Measurements from ENCODE around the gene CACNA1S.

CACNA1S gene

GRCh38 chr1:201128476-201128875 is 16.2 kb upstream of the CACNA1S start:
- H3K27ac ChIP-seq (ENCODE audit: insufficient read depth, low read length, poor library complexity, severe bottlenecking), result no peak overlapping the region
- no peaks in the 10 kb centered on the region for H3K36me3 ChIP-seq (ENCODE audit: control insufficient read depth, insufficient read depth, low read length)
- H3K4me3 ChIP-seq (ENCODE audit: insufficient read depth, low read depth, low read length, poor library complexity, severe bottlenecking), result no peak overlapping the region

DNA sequence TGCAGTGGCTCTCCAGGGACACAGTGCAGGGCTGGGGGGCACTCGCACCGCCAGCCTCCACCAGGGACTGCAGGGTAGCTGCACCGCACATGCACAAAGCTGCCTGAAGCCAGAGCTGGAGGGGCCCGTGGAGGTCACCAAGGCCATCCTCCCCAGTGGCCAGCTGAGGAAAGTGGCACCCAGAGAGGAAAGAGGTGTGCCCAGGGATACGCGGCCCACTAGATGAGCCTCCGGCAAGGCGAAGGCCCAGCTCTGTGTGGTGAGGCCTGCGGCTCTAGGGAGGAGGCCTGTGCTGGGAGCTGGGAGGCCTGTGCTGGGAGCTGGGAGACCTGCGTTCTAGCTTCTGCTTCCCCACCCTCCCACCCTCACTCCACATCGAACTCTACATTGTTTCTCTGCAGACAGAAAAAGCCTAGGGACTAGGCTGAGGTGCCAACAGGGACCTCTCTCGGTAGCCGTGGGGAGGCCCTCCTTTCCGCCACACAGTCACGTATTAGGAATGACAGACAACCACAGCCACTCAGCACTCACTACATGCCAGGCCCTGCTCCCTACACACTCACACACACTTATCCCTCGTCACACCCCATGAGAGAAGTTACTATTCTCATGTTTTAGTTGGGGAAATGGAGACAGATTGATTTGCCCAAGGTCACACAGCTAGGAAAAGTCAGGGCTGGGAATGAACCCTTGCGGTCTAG is 15.7 kb upstream of the CACNA1S start:
- H3K4me1 ChIP-seq (ENCODE audit: control insufficient read depth, insufficient read depth, low read length, poor library complexity, severe bottlenecking), result no peaks in the 10 kb centered on the region
- no peak for DNase-seq
- no peaks in the 10 kb centered on the region for H3K27me3 ChIP-seq (replicated peaks; ENCODE audit: control insufficient read depth, insufficient read depth, low read length, poor library complexity, severe bottlenecking)
- H3K4me3 ChIP-seq (ENCODE audit: insufficient read depth, low read depth, low read length, poor library complexity, severe bottlenecking), result no peak overlapping the region
- H3K36me3 ChIP-seq (ENCODE audit: control insufficient read depth, insufficient read depth, low read length), result no peaks in the 10 kb centered on the region
- H3K9me3 ChIP-seq (ENCODE audit: control insufficient read depth, low read length), result no peaks in the 10 kb centered on the region
- no peak overlapping the region for H3K27ac ChIP-seq (ENCODE audit: insufficient read depth, low read length, poor library complexity, severe bottlenecking)

More at GRCh38 chr1:201128476-201128875, 16.2 kb upstream of the CACNA1S start:
- H3K9me3 ChIP-seq (ENCODE audit: control insufficient read depth, low read length), result no peaks in the 10 kb centered on the region
- no peak for DNase-seq
- no peaks in the 10 kb centered on the region for H3K27me3 ChIP-seq (replicated peaks; ENCODE audit: control insufficient read depth, insufficient read depth, low read length, poor library complexity, severe bottlenecking)
- H3K4me1 ChIP-seq (ENCODE audit: control insufficient read depth, insufficient read depth, low read length, poor library complexity, severe bottlenecking), result no peaks in the 10 kb centered on the region

GRCh38 chr1:201126832-201127754 is 14.9 kb upstream of the CACNA1S start, which contains the start of gene ASCL5:
TSS of gene ASCL5 (minus strand) at chr1:201127184. CDS start at chr1:201115372, 11,812 bp downstream.
- no peaks in the 10 kb centered on the region for H3K36me3 ChIP-seq (ENCODE audit: control insufficient read depth, insufficient read depth, low read length)
- no peak within 1 kb of the TSS for H3K4me3 ChIP-seq (ENCODE audit: insufficient read depth, low read depth, low read length, poor library complexity, severe bottlenecking)
- H3K27me3 ChIP-seq (replicated peaks; ENCODE audit: control insufficient read depth, insufficient read depth, low read length, poor library complexity, severe bottlenecking), result no peaks in the 10 kb centered on the region
- H3K9me3 ChIP-seq (ENCODE audit: control insufficient read depth, low read length), result no peaks in the 10 kb centered on the region
- no peaks in the 10 kb centered on the region for H3K4me1 ChIP-seq (ENCODE audit: control insufficient read depth, insufficient read depth, low read length, poor library complexity, severe bottlenecking)
- H3K27ac ChIP-seq (ENCODE audit: insufficient read depth, low read length, poor library complexity, severe bottlenecking), result no peak within 1 kb of the TSS
- DNase-seq, result no peak

DNA sequence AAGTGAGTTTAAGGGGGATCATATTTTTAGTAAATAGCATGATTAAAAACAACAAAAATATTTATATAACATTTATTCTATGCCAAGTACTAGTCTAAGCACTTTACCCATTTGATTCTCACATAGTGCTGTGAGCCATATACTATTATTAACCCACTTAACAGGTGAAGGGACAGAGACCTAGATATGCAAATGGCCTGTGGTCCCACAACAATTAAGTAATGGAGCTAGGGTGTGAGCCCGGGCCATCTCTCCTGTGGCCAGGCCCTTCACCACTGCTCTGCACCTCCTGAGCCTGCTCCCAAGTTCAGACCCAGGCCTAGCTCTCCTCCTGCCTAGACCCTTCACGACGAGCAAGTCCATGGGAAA is 14.2 kb upstream of the CACNA1S start:
- no peaks in the 10 kb centered on the region for H3K9me3 ChIP-seq (ENCODE audit: control insufficient read depth, low read length)
- H3K4me1 ChIP-seq (ENCODE audit: control insufficient read depth, insufficient read depth, low read length, poor library complexity, severe bottlenecking), result no peaks in the 10 kb centered on the region
- H3K4me3 ChIP-seq (ENCODE audit: insufficient read depth, low read depth, low read length, poor library complexity, severe bottlenecking), result no peak overlapping the region
- no peaks in the 10 kb centered on the region for H3K36me3 ChIP-seq (ENCODE audit: control insufficient read depth, insufficient read depth, low read length)
- no peak overlapping the region for H3K27ac ChIP-seq (ENCODE audit: insufficient read depth, low read length, poor library complexity, severe bottlenecking)
- DNase-seq, result no peak
- H3K27me3 ChIP-seq (replicated peaks; ENCODE audit: control insufficient read depth, insufficient read depth, low read length, poor library complexity, severe bottlenecking), result no peaks in the 10 kb centered on the region

GRCh38 chr1:201125800-201126199 is 13.6 kb upstream of the CACNA1S start:
- Histone ChIP-seq H3K27ac (ENCODE audit: insufficient read depth, low read length, poor library complexity, severe bottlenecking) (no peak overlapping the region), H3K27me3 (replicated peaks; ENCODE audit: control insufficient read depth, insufficient read depth, low read length, poor library complexity, severe bottlenecking) (no peaks in the 10 kb centered on the region), H3K4me3 (ENCODE audit: insufficient read depth, low read depth, low read length, poor library complexity, severe bottlenecking) (no peak overlapping the region), H3K9me3 (ENCODE audit: control insufficient read depth, low read length) (no peaks in the 10 kb centered on the region), H3K4me1 (ENCODE audit: control insufficient read depth, insufficient read depth, low read length, poor library complexity, severe bottlenecking) (no peaks in the 10 kb centered on the region), H3K36me3 (ENCODE audit: control insufficient read depth, insufficient read depth, low read length) (no peaks in the 10 kb centered on the region)
- DNase-seq, result no peak

DNA sequence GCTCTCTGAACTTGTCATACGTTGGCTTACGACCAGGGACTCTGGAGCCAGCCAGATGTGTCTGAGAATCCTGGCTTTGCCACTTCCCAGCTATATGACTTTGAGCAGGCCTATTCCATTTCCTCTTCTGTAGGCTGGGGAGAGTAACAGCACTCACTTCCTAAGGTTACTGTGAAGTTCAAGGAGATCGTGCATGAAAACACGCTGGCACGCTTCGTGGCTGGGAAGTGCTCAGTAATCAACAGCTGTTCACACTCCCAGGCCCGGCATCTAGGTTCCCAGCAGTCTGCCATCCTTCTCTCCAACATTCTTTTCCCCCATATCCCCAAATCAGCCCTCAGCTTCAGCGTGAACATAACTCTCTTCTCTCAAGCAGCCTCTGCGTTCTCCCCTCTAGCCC is 12.8 kb upstream of the CACNA1S start:
- H3K27me3 ChIP-seq (replicated peaks; ENCODE audit: control insufficient read depth, insufficient read depth, low read length, poor library complexity, severe bottlenecking), result no peaks in the 10 kb centered on the region
- no peaks in the 10 kb centered on the region for H3K4me1 ChIP-seq (ENCODE audit: control insufficient read depth, insufficient read depth, low read length, poor library complexity, severe bottlenecking)
- no peak overlapping the region for H3K4me3 ChIP-seq (ENCODE audit: insufficient read depth, low read depth, low read length, poor library complexity, severe bottlenecking)
- DNase-seq, result no peak
- H3K27ac ChIP-seq (ENCODE audit: insufficient read depth, low read length, poor library complexity, severe bottlenecking), result no peak overlapping the region
- H3K9me3 ChIP-seq (ENCODE audit: control insufficient read depth, low read length), result no peaks in the 10 kb centered on the region
- H3K36me3 ChIP-seq (ENCODE audit: control insufficient read depth, insufficient read depth, low read length), result no peaks in the 10 kb centered on the region

DNA sequence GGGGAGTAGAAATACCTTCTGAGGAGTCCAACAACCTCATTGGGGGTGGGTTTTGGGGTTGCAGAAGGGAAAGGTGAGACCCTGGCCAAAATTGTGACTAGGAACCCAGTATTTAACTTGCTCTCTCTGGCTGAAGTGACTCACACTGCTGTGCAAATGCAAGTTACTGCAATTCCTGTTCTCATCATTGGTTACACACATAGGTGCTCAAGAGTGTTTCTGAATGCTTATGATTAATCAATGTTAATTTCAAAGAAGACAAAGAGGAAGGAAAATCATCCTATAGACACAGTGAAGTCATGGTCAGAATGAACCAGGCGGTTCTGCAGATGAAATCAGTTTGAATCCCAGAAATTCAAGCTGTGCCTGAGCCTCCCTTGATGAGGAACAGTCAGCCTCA is 11.6 kb upstream of the CACNA1S start:
- no peak overlapping the region for H3K4me3 ChIP-seq (ENCODE audit: insufficient read depth, low read depth, low read length, poor library complexity, severe bottlenecking)
- no peaks in the 10 kb centered on the region for H3K36me3 ChIP-seq (ENCODE audit: control insufficient read depth, insufficient read depth, low read length)
- H3K27ac ChIP-seq (ENCODE audit: insufficient read depth, low read length, poor library complexity, severe bottlenecking), result no peak overlapping the region
- no peaks in the 10 kb centered on the region for H3K27me3 ChIP-seq (replicated peaks; ENCODE audit: control insufficient read depth, insufficient read depth, low read length, poor library complexity, severe bottlenecking)
- no peaks in the 10 kb centered on the region for H3K9me3 ChIP-seq (ENCODE audit: control insufficient read depth, low read length)
- no peak for DNase-seq
- no peaks in the 10 kb centered on the region for H3K4me1 ChIP-seq (ENCODE audit: control insufficient read depth, insufficient read depth, low read length, poor library complexity, severe bottlenecking)

- Histone ChIP-seq H3K4me3 (ENCODE audit: insufficient read depth, low read depth, low read length, poor library complexity, severe bottlenecking) (no peak overlapping the region), H3K9me3 (ENCODE audit: control insufficient read depth, low read length) (no peaks in the 10 kb centered on the region), H3K27me3 (replicated peaks; ENCODE audit: control insufficient read depth, insufficient read depth, low read length, poor library complexity, severe bottlenecking) (no peaks in the 10 kb centered on the region), H3K4me1 (ENCODE audit: control insufficient read depth, insufficient read depth, low read length, poor library complexity, severe bottlenecking) (no peaks in the 10 kb centered on the region), H3K27ac (ENCODE audit: insufficient read depth, low read length, poor library complexity, severe bottlenecking) (no peak overlapping the region), H3K36me3 (ENCODE audit: control insufficient read depth, insufficient read depth, low read length) (no peaks in the 10 kb centered on the region)
- DNase-seq, result no peak
These were observed 10.2 kb upstream of the CACNA1S start for GRCh38 chr1:201122321-201122957.

- no peaks in the 10 kb centered on the region for H3K9me3 ChIP-seq (ENCODE audit: control insufficient read depth, low read length)
- peaks cover 7% of the 10 kb centered on the region for H3K4me1 ChIP-seq (ENCODE audit: control insufficient read depth, insufficient read depth, low read length, poor library complexity, severe bottlenecking)
- DNase-seq, result peak; percentile 9 to 34 (median 26)
- no peaks in the 10 kb centered on the region for H3K36me3 ChIP-seq (ENCODE audit: control insufficient read depth, insufficient read depth, low read length)
- H3K27ac ChIP-seq (ENCODE audit: insufficient read depth, low read length, poor library complexity, severe bottlenecking), result no peak overlapping the region
- no peak overlapping the region for H3K4me3 ChIP-seq (ENCODE audit: insufficient read depth, low read depth, low read length, poor library complexity, severe bottlenecking)
- no peaks in the 10 kb centered on the region for H3K27me3 ChIP-seq (replicated peaks; ENCODE audit: control insufficient read depth, insufficient read depth, low read length, poor library complexity, severe bottlenecking)
These were observed 7.3 kb upstream of the CACNA1S start for GRCh38 chr1:201119206-201120197.
